IMR-90 (cell line): Measurements from ENCODE around the gene SPRED2. TPM values are rescaled to one million over a fixed set of nuclear protein-coding genes. Genes with fewer than 3 reads are reported as not detected.

Experiments
- ATAC-seq: fragments of 200-7000 bp; cut with Tn5 transposase; 2 replicates; pipeline ENCODE4 v1.9.1; 2020; ENCODE audit warnings: low read depth, mild to moderate bottlenecking, moderate library complexity
- BruUV-seq: library from RNA; stranded (reverse); fragments of 400-500 nt; replicated peaks from 2 replicates; lab custom pipeline; 2021; lab: Mats Ljungman, UMichigan
- CTCF ChIA-PET: fragments of 300-600 bp; formaldehyde crosslinking; extraction: SDS; loops from one replicate; lab custom pipeline; 2021; ENCODE audit warnings: antibody characterized with exemption; lab: Yijun Ruan, JAX
- POLR2A ChIA-PET: fragments of 300-600 bp; sonication (Branson Sonifier 250); formaldehyde crosslinking; loops from one replicate; lab custom pipeline; 2022; ENCODE audit warnings: antibody characterized with exemption; ENCODE audit not compliant: unreplicated experiment; lab: Charles Lee
- DNase-seq: peaks from one replicate; pipeline ENCODE4 v3.0.0; 2013
- H2AFZ ChIP-seq: replicated peaks from 2 replicates; pipeline ENCODE3; 2013; ENCODE audit warnings: low read length, mild to moderate bottlenecking; ENCODE audit not compliant: poor library complexity
- H2AK5ac ChIP-seq: 2 replicates; pipeline ENCODE4 v1.6.1; 2013; ENCODE audit warnings: low read depth, low read length, inconsistent platforms
- H2AK9ac ChIP-seq: replicated peaks from 2 replicates; pipeline ENCODE3; 2013; ENCODE audit warnings: mild to moderate bottlenecking, low read depth, low read length, moderate library complexity; ENCODE audit not compliant: poor library complexity
- H2BK120ac ChIP-seq: 2 replicates; pipeline ENCODE4 v1.6.1; 2013; ENCODE audit warnings: low read depth, low read length, inconsistent platforms
- H2BK15ac ChIP-seq: 3 replicates; pipeline ENCODE4 v1.6.1; 2013; ENCODE audit warnings: low read depth, low read length, inconsistent platforms
- H2BK20ac ChIP-seq: 2 replicates; pipeline ENCODE4 v1.6.1; 2013; ENCODE audit warnings: low read depth, mild to moderate bottlenecking, inconsistent platforms, low read length, moderate library complexity
- H2BK5ac ChIP-seq: 2 replicates; pipeline ENCODE4 v1.6.1; 2013; ENCODE audit warnings: mild to moderate bottlenecking, low read depth, low read length, inconsistent platforms; ENCODE audit not compliant: poor library complexity, severe bottlenecking
- H3K14ac ChIP-seq: replicated peaks from 2 replicates; pipeline ENCODE4 v1.6.1; 2013; ENCODE audit warnings: low read depth, low read length, inconsistent platforms
- H3K18ac ChIP-seq: 2 replicates; pipeline ENCODE4 v1.6.1; 2013; ENCODE audit warnings: low read depth, low read length, control low read depth
- H3K23ac ChIP-seq: 2 replicates; pipeline ENCODE4 v1.6.1; 2013; ENCODE audit warnings: low read depth, low read length, inconsistent platforms
- H3K27ac ChIP-seq: 2 replicates; pipeline ENCODE4 v1.5.1; 2013; ENCODE audit warnings: mild to moderate bottlenecking, control low read depth, low read length; ENCODE audit not compliant: insufficient read depth
- H3K27me3 ChIP-seq: 2 replicates; pipeline ENCODE4 v1.6.1; 2013; ENCODE audit warnings: low read length; ENCODE audit not compliant: control insufficient read depth, insufficient read depth
- H3K36me3 ChIP-seq: 2 replicates; pipeline ENCODE4 v1.6.1; 2013; ENCODE audit warnings: low read length, mixed read lengths; ENCODE audit not compliant: control insufficient read depth, insufficient read depth
- H3K4ac ChIP-seq: 2 replicates; pipeline ENCODE4 v1.6.1; 2013; ENCODE audit warnings: low read depth, low read length, inconsistent platforms
- H3K4me1 ChIP-seq: 2 replicates; pipeline ENCODE4 v1.6.1; 2013; ENCODE audit warnings: low read length, mixed read lengths; ENCODE audit not compliant: control insufficient read depth, insufficient read depth
- H3K4me2 ChIP-seq: 2 replicates; pipeline ENCODE4 v1.6.1; 2013; ENCODE audit warnings: low read depth, mild to moderate bottlenecking, control low read depth, low read length, moderate library complexity
- H3K4me3 ChIP-seq: 2 replicates; pipeline ENCODE4 v1.5.1; 2013; ENCODE audit warnings: low read depth, mild to moderate bottlenecking, control low read depth, low read length, moderate library complexity; ENCODE audit not compliant: insufficient read depth
- H3K56ac ChIP-seq: 2 replicates; pipeline ENCODE4 v1.6.1; 2013; ENCODE audit warnings: low read length, inconsistent platforms; ENCODE audit not compliant: insufficient read depth; ENCODE audit errors: extremely low read depth
- H3K79me1 ChIP-seq, 2 experiments: 2 replicates each; pipeline ENCODE4 v1.6.1; 2013; ENCODE audit warnings: low read length in 2 of 2, inconsistent platforms in 1 of 2, low read depth in 1 of 2
- H3K9ac ChIP-seq: 2 replicates; pipeline ENCODE4 v1.6.1; 2013; ENCODE audit warnings: low read depth, low read length, control low read depth
- H3K9me1 ChIP-seq: 2 replicates; pipeline ENCODE4 v1.6.1; 2013; ENCODE audit warnings: low read length, inconsistent platforms; ENCODE audit not compliant: insufficient read depth
- H3K9me3 ChIP-seq: 2 replicates; pipeline ENCODE4 v1.6.1; 2013; ENCODE audit warnings: low read length; ENCODE audit not compliant: control insufficient read depth, insufficient read depth
- H4K20me1 ChIP-seq: 2 replicates; pipeline ENCODE4 v1.6.1; 2013; ENCODE audit warnings: low read length, inconsistent platforms; ENCODE audit not compliant: insufficient read depth
- H4K5ac ChIP-seq: 2 replicates; pipeline ENCODE4 v1.6.1; 2013; ENCODE audit warnings: mild to moderate bottlenecking, low read depth, low read length, control low read depth
- H4K8ac ChIP-seq, 2 experiments: 2 replicates each; pipeline ENCODE4 v1.6.1; 2013; ENCODE audit warnings: low read depth in 2 of 2, low read length in 2 of 2, control low read depth in 1 of 2, inconsistent platforms in 1 of 2
- H4K91ac ChIP-seq: 2 replicates; pipeline ENCODE4 v1.6.1; 2013; ENCODE audit warnings: low read depth, low read length, inconsistent platforms; ENCODE audit not compliant: insufficient read depth
- CHD1 ChIP-seq: IDR thresholded peaks from 2 replicates; pipeline ENCODE4 v1.6.1; 2012; ENCODE audit warnings: low read depth, low read length, improper control_type of control experiment
- WGBS, 2 experiments: methylation state at CpG; one replicate each; pipeline versions ENCODE4 v1.1.5 to v1.1.7; 2013; ENCODE audit warnings: missing lambda C conversion rate in 2 of 2; ENCODE audit not compliant: insufficient read length in 1 of 2; ENCODE audit errors: extremely low coverage in 2 of 2; 5-methylcytosine and 5-hydroxymethylcytosine counted together
- dilution Hi-C: fragments of 300-500 bp; cut with HindIII; formaldehyde crosslinking; loops from one replicate; pipeline ENCODE4 v1.14.3; 2018; ENCODE audit warnings: low sequenced_read_pairs; ENCODE audit not compliant: unreplicated experiment
- in situ Hi-C: fragments of 300-500 bp; cut with MboI; formaldehyde crosslinking; loops from 3 replicates; pipeline ENCODE4 v1.14.3; 2019; ENCODE audit warnings: low sequenced_read_pairs, inconsistent platforms, mixed read lengths
- intact Hi-C: fragments of 100-400 bp; cut with micrococcal nuclease; formaldehyde crosslinking; loops from 2 replicates; pipeline ENCODE4 v1.10.0; 2022
- polyA plus RNA-seq, 3 experiments: library from polyadenylated mRNA; depleted of rRNA; stranded (reverse); fragments of >200 nt; gene quantifications; 2 replicates each; pipeline ENCODE4 v1.2.3, GENCODE V29; 2012; ENCODE audit warnings: low replicate concordance in 1 of 3
- total RNA-seq: library from RNA; depleted of rRNA; stranded (reverse); fragments of >200 nt; gene quantifications from 2 replicates; pipeline ENCODE4 v1.2.3, GENCODE V29; 2012

Gene SPRED2
- total and polyA plus RNA-seq, 2 of the 4 experiments (the other 2 are of a cell fraction), result 4.8 to 18.7 TPM

GRCh38 chr2:65407240-65407639 lies 25.2 kb downstream of the SPRED2 start:
- BruUV-seq, result no TSS peak
- no peak overlapping the region for H4K8ac ChIP-seq
- H3K9me1 ChIP-seq, result peaks cover 8% of the 10 kb centered on the region; the same call in 1 of the 2 replicates
- dilution Hi-C loops, result no loop called here
- no peak overlapping the region for H2AFZ ChIP-seq
- no peak for TF ChIP-seq CHD1
- H3K4me3 ChIP-seq, result no peak overlapping the region
- ChIA-PET POLR2A (no interaction called here), CTCF (interaction anchor here (0.7 to 1.0 kb wide), 2 partner anchors 22 to 63 kb away, joined by 3 read pairs; no protein-coding TSS in a partner anchor)
- H3K23ac ChIP-seq, result no peak overlapping the region
- no peak overlapping the region for H2BK20ac ChIP-seq
- no peak overlapping the region for H3K18ac ChIP-seq
- H3K9me3 ChIP-seq, result no peaks in the 10 kb centered on the region
- no peak overlapping the region for H4K91ac ChIP-seq
- no peak overlapping the region for H3K9ac ChIP-seq
- H2BK120ac ChIP-seq, result no peak overlapping the region
- intact Hi-C loops, result no loop called here
- H3K4me2 ChIP-seq, result no peak overlapping the region
- H3K27ac ChIP-seq, result no peak overlapping the region
- no peak for DNase-seq
- H2BK15ac ChIP-seq, result no peak overlapping the region
- in situ Hi-C loops, result no loop called here
- no peak overlapping the region for H3K4ac ChIP-seq
- no peak overlapping the region for H4K5ac ChIP-seq
- H3K36me3 ChIP-seq, result no peaks in the 10 kb centered on the region
- ATAC-seq, result no peak
- no peak overlapping the region for H2AK5ac ChIP-seq
- peaks cover 7% of the 10 kb centered on the region for H3K4me1 ChIP-seq
- H3K79me1 ChIP-seq, result peaks cover 55 to 75% of the 10 kb centered on the region in 2 experiments
- H3K27me3 ChIP-seq, result no peaks in the 10 kb centered on the region
- peaks cover 86% of the 10 kb centered on the region for H4K20me1 ChIP-seq
- no CpG with 5 or more reads among the region's 2 CpGs for WGBS, 2 experiments
- H3K56ac ChIP-seq, result no peak overlapping the region
- H2BK5ac ChIP-seq, result no peak overlapping the region
- no peak overlapping the region for H2AK9ac ChIP-seq
- H3K14ac ChIP-seq, result no peak overlapping the region
